ENCODE data around the gene SLC38A5. TPM values are rescaled to one million over a fixed set of nuclear protein-coding genes. Genes with fewer than 3 reads are reported as not detected.

Gene SLC38A5
- total and polyA plus RNA-seq, 2 of the 13 experiments (the other 11 are each of a cell fraction or from before 2014, with no cell fraction given) = 46.1 to 73.4 TPM

DNA sequence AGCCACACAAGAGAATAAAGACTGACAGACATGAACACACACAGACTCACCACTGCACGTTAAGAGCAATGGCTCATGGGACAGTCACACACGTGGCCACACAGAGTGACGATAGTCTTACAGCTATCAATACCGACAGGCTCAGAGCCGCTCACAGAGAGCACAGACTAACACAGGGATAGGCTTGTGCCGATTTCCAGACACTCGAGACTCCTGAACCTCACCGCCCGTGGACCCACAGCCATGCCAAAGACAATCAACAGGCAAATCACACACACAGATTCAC lies 716 bp upstream of the SLC38A5 start:
- POLR2A ChIA-PET = interaction anchor here (0.9 to 3.7 kb wide), 7 partner anchors 10 to 634 kb away, joined by 3 to 16 read pairs (median 3); partner anchors contain the start of genes EBP and ZNF81
- peak overlapping the region; percentile 1 to 74 (median 21); a peak in 3 of 6 replicates for H3K4me3 ChIP-seq (replicated peaks in 1 of 3; ENCODE audit: insufficient read depth in 1 of 3, low read depth in 2 of 3, low read length in 3 of 3)
- WGBS (ENCODE audit: low lambda C conversion rate) = no CpG with 5 or more reads among the region's 9 CpGs
- CTCF ChIA-PET (ENCODE audit: low intra/inter-chr PET ratio, low total read pairs) = no interaction called here
- H3K27ac ChIP-seq (ENCODE audit: extremely low read length, insufficient read depth, low read length) = peak overlapping the region; percentile 67
- intact Hi-C loops (cut with micrococcal nuclease; ENCODE audit: unreplicated experiment) (loop anchor here (5.0 to 10.0 kb wide), 2 partner anchors 37 to 64 kb away; partner anchors contain the start of genes PORCN and TBC1D25), in situ Hi-C loops (cut with HindIII; ENCODE audit: extremely low pct_ligation_motif_present, low pct_unique_long_range_greater_than_20kb) (no loop called here)
- DNase-seq (ENCODE audit: low spot score) (peak; percentile 52), ATAC-seq (peak; percentile 66), FAIRE-seq (no peak)
- no peaks in the 10 kb centered on the region for H4K20me1 ChIP-seq (ENCODE audit: insufficient read depth, low read length)
- H3K4me2 ChIP-seq (ENCODE audit: low read depth, low read length) = peak overlapping the region; percentile 96
- no peak overlapping the region for H2AFZ ChIP-seq (ENCODE audit: low read length)
- H3K79me2 ChIP-seq (ENCODE audit: insufficient read depth, low read length) = peaks cover 11% of the 10 kb centered on the region
- H3K4me1 ChIP-seq (ENCODE audit: insufficient read depth, low read length) = peaks cover 60% of the 10 kb centered on the region
- BruUV-seq (replicated peaks) = TSS peak; percentile 74
- peak overlapping the region; percentile 60 for H3K9ac ChIP-seq (ENCODE audit: insufficient read depth, low read depth, low read length)
- no peaks in the 10 kb centered on the region for H3K9me3 ChIP-seq (ENCODE audit: low read length)
- H3K36me3 ChIP-seq (replicated peaks in 1 of 2; ENCODE audit: control insufficient read depth in 1 of 2, insufficient read depth in 2 of 2, low read length in 2 of 2) = no peaks in the 10 kb centered on the region
- no peaks in the 10 kb centered on the region; a peak in 1 of 5 replicates for H3K27me3 ChIP-seq (ENCODE audit: control insufficient read depth in 1 of 2, insufficient read depth in 2 of 2, low read length in 2 of 2)
- no peak for TF ChIP-seq ZNF441 (CRISPR knock-in tag; IDR thresholded peaks at IDR 0.05; ENCODE audit: borderline replicate concordance)
- peak; percentile 43 for TF ChIP-seq POLR2G (IDR thresholded peaks at IDR 0.05; ENCODE audit: low read depth, low read length)
- TF ChIP-seq, protein P1, sequence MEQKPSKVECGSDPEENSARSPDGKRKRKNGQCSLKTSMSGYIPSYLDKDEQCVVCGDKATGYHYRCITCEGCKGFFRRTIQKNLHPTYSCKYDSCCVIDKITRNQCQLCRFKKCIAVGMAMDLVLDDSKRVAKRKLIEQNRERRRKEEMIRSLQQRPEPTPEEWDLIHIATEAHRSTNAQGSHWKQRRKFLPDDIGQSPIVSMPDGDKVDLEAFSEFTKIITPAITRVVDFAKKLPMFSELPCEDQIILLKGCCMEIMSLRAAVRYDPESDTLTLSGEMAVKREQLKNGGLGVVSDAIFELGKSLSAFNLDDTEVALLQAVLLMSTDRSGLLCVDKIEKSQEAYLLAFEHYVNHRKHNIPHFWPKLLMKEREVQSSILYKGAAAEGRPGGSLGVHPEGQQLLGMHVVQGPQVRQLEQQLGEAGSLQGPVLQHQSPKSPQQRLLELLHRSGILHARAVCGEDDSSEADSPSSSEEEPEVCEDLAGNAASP (CRISPR knock-in tag; IDR thresholded peaks at IDR 0.05; ENCODE audit: borderline replicate concordance) = 0 out of 2 replicates have a peak, but pooled peaks have one; percentile 7
- TF ChIP-seq, protein P2, sequence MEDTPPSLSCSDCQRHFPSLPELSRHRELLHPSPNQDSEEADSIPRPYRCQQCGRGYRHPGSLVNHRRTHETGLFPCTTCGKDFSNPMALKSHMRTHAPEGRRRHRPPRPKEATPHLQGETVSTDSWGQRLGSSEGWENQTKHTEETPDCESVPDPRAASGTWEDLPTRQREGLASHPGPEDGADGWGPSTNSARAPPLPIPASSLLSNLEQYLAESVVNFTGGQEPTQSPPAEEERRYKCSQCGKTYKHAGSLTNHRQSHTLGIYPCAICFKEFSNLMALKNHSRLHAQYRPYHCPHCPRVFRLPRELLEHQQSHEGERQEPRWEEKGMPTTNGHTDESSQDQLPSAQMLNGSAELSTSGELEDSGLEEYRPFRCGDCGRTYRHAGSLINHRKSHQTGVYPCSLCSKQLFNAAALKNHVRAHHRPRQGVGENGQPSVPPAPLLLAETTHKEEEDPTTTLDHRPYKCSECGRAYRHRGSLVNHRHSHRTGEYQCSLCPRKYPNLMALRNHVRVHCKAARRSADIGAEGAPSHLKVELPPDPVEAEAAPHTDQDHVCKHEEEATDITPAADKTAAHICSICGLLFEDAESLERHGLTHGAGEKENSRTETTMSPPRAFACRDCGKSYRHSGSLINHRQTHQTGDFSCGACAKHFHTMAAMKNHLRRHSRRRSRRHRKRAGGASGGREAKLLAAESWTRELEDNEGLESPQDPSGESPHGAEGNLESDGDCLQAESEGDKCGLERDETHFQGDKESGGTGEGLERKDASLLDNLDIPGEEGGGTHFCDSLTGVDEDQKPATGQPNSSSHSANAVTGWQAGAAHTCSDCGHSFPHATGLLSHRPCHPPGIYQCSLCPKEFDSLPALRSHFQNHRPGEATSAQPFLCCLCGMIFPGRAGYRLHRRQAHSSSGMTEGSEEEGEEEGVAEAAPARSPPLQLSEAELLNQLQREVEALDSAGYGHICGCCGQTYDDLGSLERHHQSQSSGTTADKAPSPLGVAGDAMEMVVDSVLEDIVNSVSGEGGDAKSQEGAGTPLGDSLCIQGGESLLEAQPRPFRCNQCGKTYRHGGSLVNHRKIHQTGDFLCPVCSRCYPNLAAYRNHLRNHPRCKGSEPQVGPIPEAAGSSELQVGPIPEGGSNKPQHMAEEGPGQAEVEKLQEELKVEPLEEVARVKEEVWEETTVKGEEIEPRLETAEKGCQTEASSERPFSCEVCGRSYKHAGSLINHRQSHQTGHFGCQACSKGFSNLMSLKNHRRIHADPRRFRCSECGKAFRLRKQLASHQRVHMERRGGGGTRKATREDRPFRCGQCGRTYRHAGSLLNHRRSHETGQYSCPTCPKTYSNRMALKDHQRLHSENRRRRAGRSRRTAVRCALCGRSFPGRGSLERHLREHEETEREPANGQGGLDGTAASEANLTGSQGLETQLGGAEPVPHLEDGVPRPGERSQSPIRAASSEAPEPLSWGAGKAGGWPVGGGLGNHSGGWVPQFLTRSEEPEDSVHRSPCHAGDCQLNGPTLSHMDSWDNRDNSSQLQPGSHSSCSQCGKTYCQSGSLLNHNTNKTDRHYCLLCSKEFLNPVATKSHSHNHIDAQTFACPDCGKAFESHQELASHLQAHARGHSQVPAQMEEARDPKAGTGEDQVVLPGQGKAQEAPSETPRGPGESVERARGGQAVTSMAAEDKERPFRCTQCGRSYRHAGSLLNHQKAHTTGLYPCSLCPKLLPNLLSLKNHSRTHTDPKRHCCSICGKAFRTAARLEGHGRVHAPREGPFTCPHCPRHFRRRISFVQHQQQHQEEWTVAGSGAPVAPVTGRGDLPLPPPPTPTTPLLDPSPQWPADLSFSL (CRISPR knock-in tag; IDR thresholded peaks at IDR 0.05) = 0 out of 2 replicates have a peak, but pooled peaks have one; percentile 4
- TF ChIP-seq, protein P3, sequence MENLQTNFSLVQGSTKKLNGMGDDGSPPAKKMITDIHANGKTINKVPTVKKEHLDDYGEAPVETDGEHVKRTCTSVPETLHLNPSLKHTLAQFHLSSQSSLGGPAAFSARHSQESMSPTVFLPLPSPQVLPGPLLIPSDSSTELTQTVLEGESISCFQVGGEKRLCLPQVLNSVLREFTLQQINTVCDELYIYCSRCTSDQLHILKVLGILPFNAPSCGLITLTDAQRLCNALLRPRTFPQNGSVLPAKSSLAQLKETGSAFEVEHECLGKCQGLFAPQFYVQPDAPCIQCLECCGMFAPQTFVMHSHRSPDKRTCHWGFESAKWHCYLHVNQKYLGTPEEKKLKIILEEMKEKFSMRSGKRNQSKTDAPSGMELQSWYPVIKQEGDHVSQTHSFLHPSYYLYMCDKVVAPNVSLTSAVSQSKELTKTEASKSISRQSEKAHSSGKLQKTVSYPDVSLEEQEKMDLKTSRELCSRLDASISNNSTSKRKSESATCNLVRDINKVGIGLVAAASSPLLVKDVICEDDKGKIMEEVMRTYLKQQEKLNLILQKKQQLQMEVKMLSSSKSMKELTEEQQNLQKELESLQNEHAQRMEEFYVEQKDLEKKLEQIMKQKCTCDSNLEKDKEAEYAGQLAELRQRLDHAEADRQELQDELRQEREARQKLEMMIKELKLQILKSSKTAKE (CRISPR knock-in tag; IDR thresholded peaks at IDR 0.05; ENCODE audit: borderline replicate concordance) = no peak
- TF ChIP-seq, protein P4, sequence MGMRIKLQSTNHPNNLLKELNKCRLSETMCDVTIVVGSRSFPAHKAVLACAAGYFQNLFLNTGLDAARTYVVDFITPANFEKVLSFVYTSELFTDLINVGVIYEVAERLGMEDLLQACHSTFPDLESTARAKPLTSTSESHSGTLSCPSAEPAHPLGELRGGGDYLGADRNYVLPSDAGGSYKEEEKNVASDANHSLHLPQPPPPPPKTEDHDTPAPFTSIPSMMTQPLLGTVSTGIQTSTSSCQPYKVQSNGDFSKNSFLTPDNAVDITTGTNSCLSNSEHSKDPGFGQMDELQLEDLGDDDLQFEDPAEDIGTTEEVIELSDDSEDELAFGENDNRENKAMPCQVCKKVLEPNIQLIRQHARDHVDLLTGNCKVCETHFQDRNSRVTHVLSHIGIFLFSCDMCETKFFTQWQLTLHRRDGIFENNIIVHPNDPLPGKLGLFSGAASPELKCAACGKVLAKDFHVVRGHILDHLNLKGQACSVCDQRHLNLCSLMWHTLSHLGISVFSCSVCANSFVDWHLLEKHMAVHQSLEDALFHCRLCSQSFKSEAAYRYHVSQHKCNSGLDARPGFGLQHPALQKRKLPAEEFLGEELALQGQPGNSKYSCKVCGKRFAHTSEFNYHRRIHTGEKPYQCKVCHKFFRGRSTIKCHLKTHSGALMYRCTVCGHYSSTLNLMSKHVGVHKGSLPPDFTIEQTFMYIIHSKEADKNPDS (CRISPR knock-in tag; IDR thresholded peaks at IDR 0.05) = 0 out of 2 replicates have a peak, but pooled peaks have one; percentile 12

Data from HepG2 (cell line).